ENCODE data around the gene SLC25A47.
"Not testable (repeated sequence)": the region's sequence is repeated elsewhere in the genome, so short reads cannot be mapped to it uniquely, and the experiment has no call there.

The SLC25A47 gene

DNA sequence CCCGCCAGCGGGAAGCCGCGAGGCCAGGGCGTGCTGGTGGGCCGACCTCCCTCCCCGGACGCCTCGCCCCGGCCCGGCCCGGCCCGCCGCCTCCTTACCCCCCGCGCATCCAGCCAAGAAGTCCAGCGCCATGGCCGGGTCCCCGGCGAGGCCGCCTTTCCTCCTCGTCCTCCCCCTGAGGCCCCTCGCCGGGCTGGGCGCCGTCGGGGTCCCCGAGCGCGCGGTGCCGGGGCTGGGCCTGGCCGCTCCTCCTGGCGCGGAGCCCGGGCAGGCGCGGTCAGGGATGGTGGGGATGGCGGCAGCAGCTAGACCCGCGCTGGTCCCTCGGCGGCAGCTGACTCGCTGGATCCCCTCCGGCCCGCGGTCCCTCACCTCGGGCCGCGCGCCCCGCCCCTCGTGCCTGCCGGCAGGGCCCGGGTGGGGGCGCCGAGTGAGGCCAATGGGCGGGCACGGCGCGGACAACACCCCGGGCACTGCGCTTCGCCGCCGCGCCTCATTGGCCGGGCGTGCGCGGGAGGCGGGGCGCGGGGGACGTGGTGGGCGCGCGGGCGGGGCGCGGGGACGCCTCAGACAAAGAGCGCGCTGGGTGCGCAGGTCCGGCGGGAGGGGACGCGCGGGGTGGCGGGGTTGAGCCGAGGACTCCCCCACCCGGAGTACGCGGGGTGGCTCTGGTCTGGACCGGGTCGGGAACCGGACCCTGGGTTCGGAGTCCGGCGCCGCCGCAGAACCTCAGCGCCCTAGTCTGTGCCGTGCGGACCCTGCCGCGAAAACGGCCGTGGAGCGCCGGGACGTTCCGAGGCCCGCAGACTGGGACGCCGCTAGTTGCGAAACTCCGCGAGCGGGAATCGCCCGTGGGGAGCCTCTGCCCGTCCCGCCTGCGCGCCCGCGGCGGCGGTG, 16.8 kb upstream of the SLC25A47 start, which contains the start of gene SLC25A29:
Gene SLC25A29 (minus strand): TSS at position 344 of the 897 bp plus-strand sequence. CDS start 212 bp downstream, at position 132.
- DNase-seq, result no peak

DNA sequence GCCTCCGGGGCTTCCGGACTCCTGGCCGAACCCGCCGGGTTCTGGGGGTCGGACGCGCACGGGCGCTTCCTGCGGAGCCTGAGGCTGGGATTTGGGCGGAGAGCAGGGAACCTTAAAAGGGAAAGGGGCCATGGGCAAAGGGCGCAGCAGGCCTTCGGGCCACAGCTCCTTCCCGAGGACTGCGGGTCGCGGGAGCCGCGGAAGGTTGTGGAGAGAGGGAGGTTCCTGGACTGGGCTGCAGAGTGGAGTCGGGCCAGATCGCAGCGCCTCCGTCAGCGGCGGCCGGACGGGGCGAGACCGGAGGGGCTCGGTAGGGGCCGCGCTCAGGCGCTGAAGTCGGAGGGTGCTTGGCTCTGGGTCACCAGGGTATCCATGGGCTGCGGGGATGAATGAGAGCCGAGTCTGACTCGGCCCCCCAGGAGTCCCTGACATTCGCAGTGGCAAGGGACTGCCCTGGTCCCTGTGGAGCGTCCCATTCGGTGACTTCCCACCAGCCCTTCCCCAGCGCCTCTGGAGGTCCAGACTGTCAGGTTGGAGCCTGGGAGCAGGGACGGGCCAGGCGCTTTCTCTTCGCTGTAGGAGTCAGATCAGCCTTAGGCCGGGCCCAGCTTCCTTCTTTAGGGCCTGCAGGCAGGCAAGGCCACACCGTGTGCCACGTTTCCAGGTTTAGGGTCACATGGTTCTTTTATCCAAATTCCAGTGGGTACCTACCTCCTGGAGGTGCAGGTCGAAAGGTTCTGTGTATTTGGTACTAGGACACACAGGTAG, 16.0 kb upstream of the SLC25A47 start:
- no peak for DNase-seq

DNA sequence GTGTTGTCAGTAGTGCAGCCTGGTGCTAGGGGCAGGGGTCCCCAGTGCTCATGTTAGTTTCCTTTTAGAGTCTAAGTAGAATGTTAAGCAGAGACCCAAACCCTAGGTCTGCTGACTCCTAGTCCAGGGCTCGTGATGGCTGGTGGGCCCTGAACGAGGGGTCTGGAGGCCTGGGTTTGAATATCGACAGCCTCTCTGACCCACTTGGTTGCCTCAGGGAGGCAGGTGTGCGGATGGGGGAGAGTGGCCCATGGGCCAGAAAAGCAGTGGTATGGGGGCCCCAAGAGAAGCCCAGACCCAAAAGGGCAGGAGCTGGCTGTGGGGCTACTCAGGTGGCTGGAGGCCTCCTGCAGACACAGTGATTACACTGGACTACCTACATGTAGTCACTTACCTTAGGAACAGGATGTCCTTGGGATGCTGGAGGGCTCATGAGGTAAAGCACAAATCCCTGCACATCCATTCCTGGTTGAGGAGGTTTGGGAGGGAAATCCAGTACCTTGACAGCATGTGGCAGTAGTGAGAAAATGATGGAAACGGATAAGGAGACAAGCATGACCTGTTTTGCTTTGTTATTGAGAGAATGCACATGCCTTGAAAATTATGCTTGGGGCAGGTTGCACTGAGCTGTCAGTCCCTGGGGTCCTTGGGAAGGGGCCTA, 15.2 kb upstream of the SLC25A47 start:
- DNase-seq, result no peak

DNA sequence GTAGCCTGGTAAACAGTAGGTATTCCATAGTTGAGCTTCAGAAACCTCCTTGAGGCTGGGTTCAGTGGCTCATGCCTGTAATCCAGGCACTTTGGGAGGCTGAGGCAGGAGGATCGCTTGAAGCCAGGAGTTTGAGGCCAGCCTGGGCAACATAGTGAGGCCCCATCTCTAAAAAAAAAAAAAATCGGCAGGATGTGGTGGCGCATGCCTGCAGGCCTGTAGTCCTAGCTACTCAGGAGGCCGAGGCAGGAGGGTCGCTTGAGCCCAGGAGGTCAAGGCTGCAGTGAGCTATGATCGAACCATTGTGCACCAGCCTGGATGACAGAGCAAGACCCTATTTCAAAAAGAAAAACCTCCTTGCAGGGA, 14.7 kb upstream of the SLC25A47 start:
- not testable (repeated sequence) for DNase-seq

DNA sequence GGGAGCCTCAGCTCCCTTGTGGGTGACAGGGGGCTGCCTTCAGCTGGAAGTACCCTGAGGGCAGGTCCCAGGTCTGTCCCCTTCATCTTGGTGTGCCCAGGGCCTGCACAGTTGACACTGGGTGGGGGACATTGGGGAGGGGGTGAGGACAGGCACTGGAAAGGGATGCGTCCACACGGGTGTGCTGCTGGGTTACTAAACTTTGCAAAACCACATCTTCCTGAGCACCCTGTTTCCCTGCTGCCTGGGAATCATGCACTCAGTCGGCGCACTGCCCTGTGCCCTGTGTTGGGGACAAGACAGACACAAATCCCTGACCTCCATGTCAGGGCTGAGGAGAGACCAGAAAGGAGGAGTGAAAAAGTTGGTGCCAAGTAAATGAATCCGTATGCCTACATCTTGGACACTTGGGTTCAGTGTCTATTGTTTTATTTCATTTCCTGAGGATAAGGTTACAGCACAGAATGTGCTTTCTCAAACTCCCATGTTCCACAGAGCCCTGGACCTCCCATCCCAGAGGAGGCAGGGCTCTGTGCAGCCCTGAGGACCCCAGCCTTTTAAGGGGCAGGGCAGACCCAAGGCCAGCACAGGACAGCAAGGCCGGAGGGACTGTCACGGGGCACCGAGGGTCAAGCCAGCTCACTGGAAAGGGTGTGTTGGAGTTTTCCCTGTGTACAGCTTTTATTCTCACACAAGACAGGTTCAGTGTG, 14.0 kb upstream of the SLC25A47 start:
- DNase-seq, result no peak

DNA sequence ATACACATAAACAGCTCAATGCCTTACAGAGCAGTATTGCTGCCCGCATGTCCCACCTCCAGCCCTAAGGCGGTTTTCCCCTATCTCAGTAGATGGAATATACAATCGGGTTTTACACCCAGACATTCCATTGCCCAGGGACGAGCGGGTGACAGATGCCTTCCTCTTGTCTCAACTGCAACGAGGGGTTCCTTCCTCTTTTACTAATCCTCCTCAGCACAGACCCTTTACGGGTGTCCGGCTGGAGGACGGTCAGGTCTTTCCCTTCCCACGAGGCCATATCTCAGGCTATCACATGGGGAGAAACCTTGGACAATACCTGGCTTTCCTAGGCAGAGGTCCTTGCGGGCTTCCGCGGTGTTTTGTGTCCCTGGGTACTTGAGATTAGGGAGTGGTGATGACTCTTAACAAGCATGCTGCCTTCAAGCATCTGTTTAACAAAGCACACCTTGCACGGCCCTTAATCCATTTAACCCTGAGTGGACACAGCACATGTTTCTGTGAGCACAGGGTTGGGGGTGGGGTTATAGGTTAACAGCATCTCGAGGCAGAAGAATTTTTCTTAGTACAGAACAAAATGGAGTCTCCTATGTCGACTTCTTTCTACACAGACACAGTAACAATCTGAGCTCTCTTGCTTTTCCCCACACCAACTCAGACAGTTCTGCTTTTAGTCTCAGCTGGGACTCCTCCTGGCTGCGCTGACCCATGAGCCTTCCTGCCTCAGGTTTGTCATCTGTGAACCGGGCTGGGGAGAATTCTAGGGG, 10.8 kb upstream of the SLC25A47 start:
- DNase-seq, result not testable (repeated sequence)

DNA sequence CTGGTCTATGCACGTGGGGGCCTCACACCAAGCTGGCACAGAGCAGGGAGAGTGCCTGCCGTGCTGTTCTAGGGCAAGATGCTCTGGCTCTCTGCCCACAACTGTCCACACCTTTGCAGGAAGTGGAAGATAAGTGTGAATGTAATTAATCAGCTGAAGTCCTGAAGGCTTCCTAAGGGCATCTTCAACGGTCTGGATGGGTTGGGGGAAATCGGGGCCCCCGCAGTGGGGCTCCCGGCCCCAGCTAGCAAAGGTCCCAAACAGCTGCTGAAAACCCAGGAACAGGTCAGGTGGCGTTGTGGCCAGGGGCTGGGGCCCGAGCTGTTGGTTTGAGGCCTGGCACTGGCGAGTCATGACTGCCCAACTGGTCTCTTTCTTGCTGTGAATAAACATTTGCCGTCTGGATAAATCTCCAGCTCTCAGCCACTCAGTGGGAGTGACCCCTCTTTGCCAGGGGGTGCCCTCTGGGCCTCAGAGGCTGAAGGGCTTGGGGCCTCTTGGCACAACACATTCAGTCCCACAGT, 10.2 kb upstream of the SLC25A47 start:
- no peak for DNase-seq

DNA sequence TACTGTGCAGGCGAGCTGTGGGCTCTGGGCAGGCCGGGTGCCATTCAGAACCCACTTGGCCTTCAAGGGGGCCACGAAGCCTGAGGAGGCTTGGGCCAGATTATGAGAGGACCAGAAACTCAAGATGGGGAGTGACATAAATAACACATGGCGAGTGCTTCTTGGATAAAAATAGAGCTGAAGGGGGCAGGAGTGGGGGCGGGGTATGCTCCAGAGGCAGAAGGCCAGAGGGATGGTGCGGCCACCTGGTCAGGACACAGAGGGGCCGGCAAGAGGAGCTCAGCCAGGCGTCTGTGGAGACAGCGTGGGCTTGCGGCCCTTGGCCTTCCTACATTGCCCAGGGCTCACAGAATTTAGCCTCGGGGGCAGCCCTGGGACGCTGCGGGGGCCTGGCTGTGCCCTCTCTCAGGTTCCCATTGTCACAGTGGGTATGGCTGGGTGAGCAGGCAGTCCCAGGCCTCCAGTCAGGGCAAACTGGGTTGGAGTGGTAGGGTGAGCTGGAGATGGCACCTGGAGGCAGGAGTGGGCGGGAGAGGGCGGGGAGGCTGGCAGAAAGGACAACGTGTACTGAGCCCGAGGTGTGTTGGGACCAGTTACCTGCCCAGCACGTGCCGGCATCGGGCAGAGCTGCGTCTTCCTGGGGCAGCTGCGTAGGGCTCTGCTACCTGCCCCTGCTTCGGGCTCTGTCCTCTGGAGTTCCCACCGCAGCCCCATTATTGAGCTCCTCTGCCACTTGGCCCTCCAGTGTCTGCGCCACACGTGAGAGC, 9.5 kb upstream of the SLC25A47 start:
- DNase-seq, result no peak

DNA sequence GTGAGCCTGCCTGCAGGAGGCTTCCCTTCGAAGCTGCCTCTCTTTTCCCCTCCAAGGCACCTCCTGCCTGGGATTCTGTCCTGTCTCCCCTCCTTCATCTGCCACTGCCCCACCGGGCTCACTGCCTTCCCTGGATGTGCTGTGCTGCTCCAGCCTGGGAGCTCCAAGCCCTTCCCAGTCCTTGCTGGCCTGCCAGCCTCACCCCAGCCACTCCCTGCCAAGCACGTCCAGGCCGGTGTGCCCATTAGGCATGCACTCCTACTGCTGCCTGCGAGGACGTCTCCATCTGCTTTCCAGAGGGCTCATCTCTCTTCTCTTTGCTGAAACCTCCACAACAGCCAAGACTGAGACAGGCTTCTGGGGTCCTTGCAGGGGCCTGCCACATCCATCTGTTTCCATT, 8.4 kb upstream of the SLC25A47 start:
- DNase-seq, result no peak

DNA sequence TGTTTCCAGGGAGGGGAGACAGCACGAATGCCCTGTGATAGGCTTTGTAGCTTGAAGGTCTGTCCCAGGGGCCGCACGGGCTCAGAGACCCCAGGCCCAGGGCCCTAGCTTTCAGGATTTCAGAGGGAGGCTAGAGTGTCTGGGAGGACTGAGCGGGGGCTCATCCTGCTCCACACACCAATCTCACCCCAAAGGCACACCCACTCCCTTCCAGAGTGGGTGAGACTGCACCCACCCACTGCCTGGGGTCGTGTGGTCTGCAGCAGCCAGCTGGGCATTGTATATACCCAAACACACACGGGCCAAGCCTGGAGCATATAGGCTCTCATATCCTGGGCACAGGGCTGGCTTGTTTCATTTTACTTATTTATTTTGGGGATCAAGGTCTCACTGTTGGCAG, 5.8 kb upstream of the SLC25A47 start:
- no peak for DNase-seq

DNA sequence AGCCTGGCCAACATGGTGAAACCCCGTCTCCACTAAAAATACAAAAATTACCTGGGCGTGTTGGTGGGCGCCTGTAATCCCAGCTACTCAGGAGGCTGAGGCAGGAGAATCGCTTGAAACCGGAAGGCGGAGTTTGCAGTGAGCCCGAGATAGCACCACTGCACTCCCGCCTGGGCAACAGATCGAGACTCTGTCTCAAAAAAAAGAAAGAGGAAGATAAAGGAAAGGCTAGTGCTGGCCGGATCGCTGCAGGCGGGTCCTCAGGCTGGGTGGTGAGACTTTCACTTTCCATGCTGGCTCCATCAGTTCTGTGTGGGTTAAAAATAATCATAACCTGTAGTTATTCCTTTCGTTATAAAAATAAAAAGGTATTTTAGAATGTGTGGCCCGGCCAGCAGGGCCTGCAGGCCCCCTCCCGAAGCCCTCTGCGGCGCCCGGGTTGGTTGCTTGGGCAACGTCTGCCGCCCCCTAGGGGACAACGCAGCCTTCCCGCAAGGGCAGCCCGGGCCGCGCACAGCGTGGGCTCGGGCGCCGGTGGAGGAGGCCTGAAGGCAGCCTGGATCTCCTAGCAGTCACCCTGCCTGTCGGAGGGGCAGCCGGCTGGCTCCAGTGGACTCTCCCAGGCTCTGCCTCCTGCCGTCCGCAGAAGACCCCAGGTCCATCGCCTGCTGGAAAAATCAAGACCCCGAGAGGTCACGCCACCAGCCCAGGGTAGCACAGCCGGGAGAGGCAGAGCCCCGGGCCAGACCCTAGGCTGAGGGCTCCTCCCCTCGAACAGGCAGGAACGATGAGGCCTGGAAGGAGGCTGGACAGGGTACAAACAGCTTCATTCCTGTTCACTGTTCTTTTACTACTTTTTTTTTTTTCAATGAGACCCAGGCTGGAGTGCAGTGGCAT, 5.0 kb upstream of the SLC25A47 start:
- DNase-seq, result no peak

DNA sequence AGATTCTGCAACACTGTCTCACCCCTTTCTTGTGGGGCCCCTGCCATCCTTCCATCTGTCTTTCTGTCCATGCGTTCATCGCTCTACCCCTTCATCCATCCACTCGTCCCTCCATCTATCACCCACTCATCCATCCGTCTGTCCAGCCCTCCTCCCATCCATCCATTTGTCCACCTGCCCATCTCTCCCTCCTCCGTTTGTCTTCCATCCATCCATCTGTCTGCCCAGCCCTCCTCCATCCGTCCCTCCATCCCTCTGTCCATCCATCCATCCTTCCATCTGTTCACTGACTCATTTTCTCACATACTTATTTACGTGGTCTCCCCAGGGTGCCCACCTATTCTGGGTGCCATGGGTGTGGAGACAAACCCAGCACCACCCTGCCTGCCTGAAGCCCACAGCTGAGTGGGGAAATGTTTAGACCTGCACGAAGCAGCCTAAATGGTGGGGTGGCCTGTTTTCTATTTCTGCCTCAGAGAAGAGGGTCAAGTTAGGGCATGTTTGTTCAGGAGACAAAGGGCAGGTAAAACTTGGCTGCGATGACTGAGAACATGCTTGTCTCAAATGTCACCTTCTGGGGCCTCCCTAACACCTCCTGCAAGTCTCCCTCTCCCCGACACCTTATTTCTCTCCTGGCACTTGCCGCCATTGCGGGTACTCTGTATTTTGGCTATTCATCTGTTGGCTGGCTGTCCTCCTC, 2.8 kb upstream of the SLC25A47 start:
- DNase-seq, result no peak

DNA sequence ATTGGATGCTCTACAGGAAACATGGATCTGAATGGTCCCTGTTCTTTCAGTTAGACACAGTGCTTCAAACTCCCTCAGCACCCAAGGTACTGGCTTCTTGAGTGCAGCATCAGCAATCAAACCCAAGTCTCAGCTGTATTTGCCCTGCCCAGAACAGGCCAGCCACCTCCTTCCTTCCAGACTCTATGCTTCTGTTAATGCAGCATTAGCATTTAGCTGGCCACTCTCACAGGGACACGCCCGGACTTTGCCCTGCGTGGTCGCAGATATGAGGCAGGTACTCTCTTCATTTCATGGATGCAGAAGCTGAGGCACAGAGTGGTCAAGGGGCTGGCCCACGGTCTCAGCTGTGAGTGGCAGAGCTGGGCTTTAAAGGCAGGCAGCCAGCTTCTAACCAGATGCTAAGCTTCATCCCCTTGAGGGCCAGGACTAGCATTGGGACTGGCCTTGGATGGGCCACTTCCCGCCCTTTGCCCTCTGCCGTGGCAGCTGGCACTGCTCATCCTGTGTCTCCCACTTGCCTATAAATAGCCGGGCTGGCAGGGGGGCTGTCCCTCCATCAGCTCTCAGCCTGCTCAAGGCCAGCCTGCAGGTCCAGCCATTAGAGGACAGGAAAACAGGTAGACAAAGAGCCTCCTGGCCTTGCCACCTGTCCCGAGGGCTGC, 1.5 kb upstream of the SLC25A47 start:
- DNase-seq, result no peak

DNA sequence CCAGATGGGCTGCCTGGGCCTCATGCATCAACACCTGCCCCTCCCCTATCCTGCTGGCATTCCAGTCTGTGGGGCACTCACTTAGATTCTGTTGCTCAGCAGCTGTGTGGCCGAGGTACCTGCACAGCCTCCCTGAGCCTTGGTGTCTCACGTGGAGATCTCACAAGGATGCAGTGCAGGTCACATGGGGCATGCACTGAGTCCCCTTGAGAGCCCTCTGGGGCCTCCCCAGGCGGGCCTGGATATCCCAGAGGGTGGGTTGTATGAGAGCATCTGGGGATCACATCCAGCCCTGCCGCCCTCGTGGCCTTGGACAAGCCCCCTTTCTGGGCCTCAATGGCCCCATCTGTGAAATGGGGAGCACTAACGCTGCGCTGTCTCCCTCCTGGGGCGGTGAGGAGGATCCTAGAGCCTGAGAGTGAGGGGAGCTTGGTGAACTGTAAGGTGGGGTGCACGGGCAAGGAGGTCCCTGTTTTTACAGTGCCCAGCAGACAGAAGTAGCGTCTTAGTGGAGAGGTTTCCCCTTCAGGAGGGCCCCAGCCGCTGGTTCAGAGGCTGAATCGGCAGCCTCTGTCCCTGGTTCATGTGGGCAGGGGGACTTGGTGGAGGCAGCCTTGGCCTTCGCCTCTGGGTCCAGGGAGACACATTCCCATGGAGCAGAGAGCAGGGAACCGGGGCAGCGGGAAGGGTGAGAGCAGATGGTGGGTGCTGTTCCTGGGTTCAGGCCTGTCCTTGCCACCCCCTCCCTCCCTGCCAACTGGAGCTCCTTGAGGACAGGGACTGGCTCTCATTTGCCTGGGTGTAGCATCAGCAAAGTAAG, 791 bp upstream of the SLC25A47 start:
- DNase-seq, result no peak

DNA sequence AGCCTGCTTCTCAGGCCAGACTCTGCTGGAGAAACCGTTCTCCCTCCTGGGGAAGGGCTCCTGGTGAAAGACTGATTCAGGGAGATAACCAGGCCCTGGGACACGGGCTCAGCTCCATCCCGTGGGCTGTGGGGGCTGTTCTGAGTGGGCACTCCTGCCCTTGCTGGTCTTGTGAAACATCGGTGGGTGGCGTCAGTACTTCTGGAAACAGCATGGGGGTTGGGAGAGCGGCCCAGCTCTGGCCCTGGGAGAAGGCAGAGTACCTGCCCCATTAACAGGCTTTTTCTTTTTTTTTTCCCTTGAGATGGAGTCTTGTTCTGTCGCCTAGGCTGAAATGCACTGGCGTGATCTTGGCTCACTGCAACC, 786 bp downstream of the SLC25A47 start:
- DNase-seq, result no peak

DNA sequence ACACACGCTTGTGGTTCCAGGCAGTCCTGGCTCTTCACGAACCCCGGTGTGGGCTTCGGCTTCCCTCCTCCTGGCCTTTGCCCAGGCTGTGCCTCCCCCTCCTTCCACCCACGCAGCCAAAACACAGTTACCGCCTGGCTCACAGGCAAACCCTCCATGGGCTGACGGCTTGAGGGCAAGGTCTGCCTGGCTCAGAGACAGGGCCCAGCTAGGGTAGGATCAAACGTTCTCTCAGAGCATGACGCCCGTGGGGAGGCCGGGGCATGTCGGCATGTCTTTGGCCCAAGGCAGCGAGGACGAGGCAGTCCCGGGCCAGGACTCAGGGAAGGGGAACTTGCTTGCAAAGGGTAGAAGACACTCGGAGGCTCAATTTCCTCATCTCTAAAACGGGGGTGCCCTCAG, 2.1 kb downstream of the SLC25A47 start:
- DNase-seq, result no peak

DNA sequence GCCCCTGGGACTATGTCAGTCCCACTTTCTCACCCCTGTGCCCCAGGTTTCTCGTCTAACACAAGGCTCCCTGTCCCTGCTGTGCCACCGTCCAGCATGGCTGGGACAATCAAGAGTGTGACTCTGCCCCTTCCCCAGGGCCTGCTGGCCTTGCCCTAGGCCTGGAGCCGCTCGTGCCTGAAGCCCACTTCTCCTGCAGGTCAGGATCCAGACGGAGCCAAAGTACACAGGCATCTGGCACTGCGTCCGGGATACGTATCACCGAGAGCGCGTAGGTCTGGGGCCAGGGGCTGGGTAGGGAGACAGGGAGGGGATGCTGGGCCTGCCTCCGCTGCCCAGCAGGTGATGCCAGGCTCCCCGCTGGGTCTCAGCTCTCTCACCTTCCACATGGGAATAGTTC, 2.8 kb downstream of the SLC25A47 start:
- DNase-seq, result no peak

DNA sequence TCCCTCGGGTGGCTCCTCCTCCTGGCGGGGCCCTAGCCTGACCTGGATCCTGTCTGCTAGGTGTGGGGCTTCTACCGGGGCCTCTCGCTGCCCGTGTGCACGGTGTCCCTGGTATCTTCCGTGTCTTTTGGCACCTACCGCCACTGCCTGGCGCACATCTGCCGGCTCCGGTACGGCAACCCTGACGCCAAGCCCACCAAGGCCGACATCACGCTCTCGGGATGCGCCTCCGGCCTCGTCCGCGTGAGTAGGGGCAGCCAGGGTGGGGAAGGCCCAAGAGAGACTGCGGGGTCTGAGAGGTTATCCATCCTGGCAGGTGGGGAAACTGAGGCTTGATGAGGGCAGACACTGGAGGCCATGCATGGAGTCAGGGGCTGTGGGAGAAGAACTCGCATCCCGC, 4.0 kb downstream of the SLC25A47 start:
- no peak for DNase-seq
